GM10847 (cell line): ENCODE measurements around the gene IRGC.

Experiments
- POLR2A ChIP-seq: IDR thresholded peaks from 2 replicates; pipeline ENCODE4 v1.6.1; 2011; ENCODE audit not compliant: insufficient read length; ENCODE audit errors: extremely low read depth

IRGC gene, protein sequence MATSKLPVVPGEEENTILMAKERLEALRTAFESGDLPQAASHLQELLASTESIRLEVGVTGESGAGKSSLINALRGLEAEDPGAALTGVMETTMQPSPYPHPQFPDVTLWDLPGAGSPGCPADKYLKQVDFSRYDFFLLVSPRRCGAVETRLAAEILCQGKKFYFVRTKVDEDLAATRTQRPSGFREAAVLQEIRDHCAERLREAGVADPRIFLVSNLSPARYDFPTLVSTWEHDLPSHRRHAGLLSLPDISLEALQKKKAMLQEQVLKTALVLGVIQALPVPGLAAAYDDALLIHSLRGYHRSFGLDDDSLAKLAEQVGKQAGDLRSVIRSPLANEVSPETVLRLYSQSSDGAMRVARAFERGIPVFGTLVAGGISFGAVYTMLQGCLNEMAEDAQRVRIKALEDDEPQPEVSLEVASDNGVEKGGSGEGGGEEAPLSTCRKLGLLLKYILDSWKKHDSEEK

DNA sequence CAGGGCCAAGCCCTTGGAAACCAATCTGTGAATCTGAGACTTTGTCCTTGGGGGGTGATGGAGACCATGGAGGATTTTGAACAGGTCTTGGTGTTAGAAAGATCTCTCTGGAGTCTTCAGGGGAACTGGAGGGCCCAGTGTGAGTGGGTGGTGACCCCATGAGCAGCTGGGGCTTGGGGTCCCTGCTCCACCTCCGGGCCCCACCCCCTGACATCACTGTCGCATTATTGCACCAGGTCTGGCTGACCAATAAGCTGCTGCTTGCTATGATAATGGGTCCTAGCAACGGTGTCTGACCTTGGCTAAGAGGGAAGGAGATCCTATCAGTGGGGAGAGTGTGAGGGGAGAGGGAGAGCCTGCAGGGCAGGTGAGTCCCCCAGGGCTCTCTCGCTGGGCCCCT is at the start of gene IRGC:
IRGC (plus strand) TSS at position 301 of the 400 bp plus-strand sequence. CDS start 2,483 bp downstream, outside the sequence.
- no peak for TF ChIP-seq POLR2A

DNA sequence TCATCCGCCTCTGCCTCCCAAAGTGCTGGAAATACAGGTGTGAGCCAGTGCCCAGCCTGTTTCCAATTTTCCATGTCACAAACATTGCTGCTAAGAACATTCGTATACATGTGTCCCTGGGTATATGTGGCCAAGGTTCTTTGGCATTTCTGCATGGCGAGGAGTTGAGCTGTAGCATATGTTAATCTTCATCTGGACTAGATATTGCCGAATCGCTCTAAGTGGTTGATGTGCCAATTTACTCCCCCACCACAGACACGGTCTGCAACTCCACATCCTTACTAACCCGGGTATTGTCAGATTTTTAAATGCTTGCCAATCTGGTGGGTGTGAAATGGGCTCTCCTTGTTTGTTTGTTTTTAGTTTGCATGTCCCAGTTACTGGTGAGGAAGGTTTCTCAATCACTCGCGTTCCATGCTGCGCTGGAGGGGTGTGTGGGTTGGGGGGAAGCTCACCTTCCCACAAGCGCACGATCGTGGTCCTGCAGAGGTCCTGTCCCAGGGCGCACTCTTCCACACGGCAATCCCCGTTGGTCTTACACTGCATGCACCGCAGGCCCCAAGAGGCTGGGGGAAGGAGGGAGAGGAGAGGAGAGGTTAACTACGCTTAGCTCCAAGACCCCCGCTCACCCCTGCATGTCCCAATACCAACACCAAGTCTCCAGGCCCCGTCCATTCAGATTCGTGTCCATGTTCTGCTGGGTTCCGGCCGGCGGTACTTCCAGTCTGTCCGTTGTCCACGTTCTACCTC is 48.6 kb upstream of the IRGC start:
- no peak for TF ChIP-seq POLR2A

DNA sequence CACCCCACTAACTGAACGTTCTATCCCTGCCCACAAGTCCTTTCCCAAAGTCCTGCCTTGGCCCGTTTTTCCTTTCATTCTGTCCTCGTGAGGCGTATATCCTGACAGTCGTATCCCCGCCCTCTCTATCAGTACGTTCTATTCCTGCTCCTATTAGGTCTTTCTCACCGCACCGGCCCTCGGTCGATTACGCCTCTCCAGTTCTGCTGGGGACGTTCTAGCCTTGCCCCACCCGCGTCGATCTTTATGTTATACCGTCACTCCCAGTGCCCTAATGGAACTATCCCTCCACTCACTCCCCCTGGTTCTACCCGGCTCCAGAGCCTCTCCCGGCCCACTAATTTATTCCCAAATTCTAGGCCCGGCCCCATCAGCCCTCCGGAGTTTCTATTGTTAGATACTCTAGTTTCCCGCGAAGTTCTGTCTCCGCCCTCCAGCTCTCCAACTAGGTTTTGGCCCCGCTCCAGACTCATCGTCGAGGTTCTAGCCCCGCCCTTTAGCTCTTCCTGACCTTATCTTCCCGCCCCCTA is 47.9 kb upstream of the IRGC start:
- no peak for TF ChIP-seq POLR2A

DNA sequence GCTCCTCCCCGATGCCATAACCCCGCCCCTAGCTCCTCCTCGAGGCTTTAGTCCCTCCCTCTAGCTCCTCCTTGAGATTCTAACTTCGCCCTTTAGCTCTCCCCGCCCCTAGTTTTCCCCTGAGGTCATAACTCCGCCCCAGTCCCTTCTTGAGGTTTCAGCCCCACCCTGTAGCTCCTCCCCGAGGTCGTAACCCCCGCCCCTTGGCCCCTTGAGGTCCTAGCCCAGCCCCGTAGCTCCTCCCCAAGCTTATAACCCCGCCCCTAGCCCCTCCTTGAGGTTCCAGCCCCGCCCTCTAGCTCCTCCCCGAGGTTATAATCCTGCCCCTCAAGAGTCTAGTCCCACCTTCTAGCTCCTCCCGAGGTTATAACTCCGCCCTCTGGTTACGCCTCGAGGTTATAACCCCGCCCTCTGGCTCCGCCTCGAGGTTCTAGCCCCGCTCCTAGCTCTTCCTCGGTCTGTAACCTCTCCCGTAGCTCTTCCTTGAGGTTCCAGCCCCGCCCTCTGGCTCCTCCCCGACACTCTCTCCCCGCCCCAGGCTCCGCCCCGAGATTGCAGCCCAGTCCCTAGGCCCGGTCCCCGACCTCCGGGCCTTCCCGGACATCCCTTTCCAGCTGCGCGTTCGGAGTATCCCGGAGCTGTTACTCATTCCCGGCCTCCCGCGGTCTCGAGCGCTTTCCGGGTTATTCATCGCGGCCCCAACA is 47.3 kb upstream of the IRGC start:
- no peak for TF ChIP-seq POLR2A

DNA sequence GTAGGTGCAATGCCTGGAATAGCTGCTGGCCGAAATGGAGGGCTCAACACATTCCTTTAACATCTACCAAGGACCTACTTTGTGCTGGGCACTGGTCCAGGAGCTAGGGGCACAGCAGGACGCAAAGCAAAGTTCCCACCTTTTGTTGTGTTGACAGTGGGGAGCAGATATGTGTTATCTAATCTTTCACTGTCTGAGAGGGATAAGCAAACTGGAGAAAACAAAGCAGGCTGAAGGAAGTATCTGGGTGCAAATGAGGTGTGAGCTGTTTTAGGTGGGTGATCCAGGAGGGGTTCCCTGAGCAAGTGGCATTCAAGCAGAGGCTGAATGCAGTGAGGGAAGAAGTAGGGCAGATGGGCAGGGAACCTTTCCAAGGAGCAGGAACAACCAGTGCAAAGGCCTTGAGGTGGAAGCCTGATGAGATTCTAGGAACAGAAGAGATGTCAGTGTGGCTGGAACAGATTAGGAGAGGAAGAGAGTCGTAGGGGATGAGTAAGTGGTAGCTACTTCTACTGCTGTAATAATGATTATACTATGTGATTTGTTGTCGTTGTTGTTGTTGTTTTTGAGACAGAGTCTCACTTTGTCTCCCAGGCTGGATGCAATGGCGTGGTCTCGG is 43.7 kb upstream of the IRGC start:
- TF ChIP-seq POLR2A = no peak

DNA sequence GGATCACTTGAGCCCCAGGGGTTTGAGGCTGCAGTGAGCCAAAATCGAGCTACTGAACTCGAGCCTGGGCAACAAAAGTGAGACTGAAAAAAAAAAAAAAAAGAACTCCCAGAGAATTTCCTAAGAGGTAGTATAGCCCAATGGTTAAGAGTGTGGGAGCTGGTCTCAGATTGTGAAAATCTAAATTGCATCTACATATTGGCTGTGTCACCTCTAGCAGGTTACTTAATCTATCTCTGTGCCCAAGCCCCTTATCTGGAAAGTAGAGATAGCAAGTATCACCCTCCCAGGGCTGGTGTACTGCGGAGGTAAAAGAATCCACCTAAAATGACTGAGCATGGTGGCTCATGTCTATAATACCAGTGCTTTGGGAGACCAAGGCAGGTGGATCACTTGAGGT is 42.2 kb upstream of the IRGC start:
- no peak for TF ChIP-seq POLR2A

DNA sequence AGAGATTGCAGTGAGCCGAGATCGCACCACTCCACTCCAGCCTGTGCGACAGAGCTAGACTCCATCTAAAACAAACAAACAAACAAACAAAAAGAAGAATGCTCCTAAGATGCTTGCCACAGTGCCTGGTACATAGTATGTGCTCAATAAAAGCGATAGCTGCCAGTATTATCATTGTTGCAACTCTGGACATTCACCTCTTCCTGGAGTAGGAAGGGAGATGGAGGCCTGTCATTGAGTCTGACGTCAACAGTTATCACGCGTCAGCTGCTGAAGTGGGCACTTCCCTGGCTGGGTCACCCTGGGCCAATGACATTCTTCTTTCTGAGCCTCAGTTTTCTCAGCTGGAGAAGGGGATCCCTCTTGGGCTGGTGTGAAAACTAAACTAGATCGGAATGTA is 41.7 kb upstream of the IRGC start:
- no peak for TF ChIP-seq POLR2A

DNA sequence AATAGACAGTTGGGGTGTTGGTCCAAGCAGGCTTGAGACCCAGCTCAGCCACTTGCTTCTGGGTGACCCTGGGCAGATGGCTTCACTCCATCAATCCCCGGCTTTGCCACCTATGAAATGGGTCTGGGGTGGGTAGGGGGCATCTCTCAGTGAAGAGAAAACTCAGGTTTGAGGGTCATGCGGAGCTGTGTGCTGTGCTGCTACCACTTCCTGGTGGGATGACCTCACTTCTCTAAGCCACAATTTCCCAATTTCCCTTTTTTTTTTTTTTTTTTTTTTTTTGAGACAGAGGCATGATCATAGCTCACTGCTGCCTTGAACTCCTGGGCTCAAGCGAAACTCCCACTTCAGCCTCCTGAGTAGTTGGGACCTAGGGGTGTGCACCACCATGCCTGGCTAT is 41.3 kb upstream of the IRGC start:
- no peak for TF ChIP-seq POLR2A

DNA sequence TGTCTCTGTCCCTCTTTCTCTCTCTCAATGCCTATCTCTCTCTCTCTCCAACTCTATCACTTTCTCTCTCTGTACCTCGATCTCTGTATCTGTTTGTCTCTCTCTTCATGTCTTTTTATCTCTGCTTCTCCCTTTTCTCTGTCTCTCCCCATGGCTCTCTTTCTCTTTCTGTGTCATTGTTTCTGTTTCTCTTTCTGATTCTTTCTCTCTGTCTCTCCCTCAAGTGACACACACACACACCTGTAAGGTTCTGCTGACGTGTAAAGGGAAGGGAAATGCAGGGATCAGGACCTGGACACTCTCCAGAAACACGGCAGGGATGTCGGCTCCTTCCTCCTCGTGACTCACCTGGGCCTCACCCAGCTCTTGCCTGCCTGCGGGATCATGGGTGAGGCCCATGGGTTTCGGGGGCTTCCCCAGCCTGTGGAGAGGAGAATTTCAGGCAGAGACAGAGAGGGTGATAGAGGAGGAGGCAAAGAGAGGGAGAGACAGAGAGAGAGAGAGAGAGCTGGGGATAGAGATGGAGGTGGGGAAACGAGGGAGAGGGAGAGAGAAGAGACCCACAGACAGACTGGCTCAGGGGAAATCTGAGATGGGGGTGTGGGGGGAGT is 40.5 kb upstream of the IRGC start:
- TF ChIP-seq POLR2A = no peak

DNA sequence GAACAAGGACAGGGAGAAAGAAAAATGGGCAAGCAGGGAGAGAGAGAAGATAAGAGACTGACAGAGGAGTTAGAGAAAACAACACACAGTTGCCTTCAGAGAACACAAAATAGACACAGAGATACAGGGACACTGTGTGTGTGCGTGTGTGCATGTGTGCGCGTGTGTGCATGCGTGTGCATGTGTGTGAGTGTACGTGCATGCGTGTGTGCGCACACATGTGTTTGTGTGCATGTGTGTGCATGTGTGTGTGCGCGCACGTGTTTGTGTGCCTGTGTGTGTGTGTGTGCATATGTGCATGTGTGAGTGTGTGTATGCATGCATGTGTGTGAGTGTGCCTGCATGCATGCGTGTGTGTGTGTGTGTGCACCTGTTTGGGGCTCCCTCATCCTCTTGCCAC is 40.0 kb upstream of the IRGC start:
- TF ChIP-seq POLR2A = no peak

DNA sequence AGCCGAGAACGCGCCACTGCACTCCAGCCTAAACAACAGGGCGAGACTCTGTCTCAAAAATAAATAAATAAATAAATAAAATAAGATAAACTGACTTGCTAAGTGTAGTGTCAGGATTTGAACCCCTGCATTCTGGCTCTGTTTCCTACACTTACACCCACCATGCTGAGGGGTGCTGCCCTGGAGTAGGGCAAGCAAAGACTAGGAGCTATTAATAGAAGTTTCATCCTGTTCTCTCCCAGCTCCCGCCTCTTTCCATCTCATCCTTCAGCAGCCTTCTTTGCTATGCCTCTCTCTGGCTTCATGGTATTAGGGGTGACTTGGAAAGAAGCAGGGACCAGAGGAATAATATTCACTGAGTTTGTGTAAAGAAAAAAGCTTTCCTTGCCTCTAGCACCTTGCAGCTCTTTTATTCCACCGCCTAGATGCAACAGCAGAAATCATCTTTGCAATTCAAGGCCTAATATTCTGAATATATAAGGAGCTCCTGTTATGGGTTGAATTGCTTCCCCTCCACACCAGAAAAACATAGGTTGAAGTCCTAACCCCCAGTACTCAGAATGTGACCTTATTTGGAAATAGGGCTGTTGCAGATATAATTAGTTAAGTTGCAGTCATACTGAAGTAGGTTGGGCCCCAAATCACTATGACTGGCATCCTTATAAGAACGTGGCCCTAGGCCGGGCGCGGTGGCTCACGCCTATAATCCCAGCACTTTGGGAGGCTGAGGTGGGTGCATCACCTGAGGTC is 37.2 kb upstream of the IRGC start:
- no peak for TF ChIP-seq POLR2A

DNA sequence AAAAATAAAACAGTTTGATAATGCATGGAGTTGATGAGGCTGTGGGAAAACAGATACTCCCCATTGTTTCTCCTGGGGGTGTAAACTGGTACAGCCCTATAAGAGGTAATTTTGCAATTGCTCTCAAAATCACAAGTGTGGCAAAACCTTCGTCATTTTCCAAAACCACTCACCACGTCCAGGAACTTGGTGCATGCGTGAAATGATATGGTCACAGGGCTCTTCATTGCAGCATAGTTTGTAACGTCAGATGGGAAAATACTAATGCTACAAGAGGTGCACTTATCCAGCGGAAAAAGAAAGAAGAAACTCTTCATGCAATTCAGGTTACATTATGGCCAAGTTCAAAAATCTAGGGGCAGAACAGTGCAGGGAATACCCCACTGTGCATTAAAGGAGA is 34.1 kb upstream of the IRGC start:
- TF ChIP-seq POLR2A = no peak

DNA sequence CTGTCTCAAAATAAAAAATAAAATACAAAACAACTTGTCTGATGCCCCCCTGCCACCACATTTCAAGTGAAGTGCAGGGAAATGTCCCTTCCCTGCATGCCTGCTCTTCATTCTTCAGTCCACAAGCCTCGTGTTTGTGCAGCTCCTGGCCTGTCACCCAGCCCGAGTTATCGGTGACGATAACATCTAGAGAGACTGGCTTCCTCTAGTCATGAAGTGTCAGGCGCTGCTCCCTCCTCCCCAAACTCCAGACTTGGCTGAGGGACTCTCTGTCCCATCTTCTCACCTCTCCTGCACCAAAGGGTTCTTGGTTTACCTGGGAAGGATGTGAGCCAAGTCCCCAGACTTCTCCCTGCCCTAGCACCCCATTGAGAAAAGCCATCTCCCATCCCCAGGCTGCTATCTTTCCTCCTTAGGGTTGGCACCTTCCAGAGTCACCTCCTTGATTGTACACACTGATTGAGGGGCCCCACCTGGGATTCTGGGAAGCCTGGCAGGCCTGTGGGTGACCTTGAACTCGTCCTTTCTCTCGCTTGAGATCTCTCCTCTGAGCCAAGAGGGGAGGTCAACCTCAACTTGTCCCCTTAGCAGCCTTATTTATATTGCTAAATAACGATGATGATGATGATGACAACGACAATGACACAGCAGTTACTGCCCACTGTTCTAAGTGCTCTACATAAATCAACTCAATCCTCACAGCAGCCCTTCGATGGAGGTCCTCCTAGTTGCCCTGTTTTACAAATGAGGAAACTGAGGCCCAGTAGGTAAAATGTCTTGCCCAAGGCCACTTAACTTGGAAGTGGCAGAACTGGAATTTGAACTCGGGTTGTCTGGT is 32.8 kb upstream of the IRGC start:
- TF ChIP-seq POLR2A = no peak
